ENCODE measurements around the gene PERCC1. TPM values are rescaled to one million over a fixed set of nuclear protein-coding genes. Genes with fewer than 3 reads are reported as not detected.

PERCC1 gene
- total and polyA plus RNA-seq, 9 of the 15 experiments (the other 6 are each of a cell fraction or from before 2014, with no cell fraction given): not detected

DNA sequence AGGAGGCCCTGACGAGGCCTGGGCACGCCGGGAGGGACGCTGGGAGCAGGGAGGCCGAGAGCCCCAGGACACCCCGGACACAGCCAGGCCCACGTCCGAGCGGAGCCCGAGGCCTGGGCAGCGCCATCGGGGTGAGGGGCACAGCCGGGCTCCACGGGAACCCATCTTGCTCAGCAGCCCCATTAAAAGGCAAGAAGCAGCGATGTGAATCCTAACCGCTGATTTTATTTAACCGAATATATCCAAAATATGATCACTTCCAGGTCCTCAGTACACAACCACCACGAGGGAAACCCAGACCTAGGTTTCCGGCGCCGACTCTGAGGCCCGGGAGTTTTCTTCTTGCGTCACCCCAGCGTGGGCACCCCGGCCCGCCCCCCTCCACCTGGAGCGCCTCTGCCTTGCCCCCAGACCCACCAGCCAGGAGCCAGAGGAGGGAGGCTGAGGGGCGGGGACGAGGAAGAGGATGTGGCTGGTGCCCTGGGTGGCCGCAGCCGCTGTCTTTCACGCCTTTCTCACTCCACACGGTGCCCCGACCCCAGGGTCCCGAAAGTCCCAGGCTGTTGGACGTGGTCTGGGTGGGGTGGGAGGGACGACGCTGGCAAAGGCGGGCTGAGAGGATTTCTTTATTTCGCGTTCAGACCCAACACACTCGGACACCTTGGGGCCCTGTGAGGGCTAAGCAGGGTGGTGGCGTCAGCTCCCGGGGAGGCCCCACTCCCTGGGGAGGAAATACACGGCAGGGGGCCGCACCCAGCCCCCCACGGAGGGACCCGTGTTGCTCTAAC lies 14.0 kb downstream of the PERCC1 start:
- ATAC-seq (no peak), FAIRE-seq (no peak), DNase-seq (ENCODE audit: extremely low read depth in 1 of 4, low spot score in 3 of 4) (no peak)
- no peak overlapping the region for H3K4me3 ChIP-seq
- H3K9me3 ChIP-seq (replicated peaks; ENCODE audit: control insufficient read depth, insufficient read depth, low read depth, low read length): no peaks in the 10 kb centered on the region
- H3K4me1 ChIP-seq (replicated peaks in 1 of 2; ENCODE audit: control insufficient read depth in 2 of 2, insufficient read depth in 2 of 2, low read length in 2 of 2): peaks cover 0 to 49% of the 10 kb centered on the region in 2 experiments; a peak in 2 of 5 replicates
- H3K36me3 ChIP-seq (ENCODE audit: control insufficient read depth, insufficient read depth, low read length): peaks cover 39% of the 10 kb centered on the region; the same call in 1 of the 3 replicates
- ChIA-PET POLR2A (interaction anchor here (0.5 to 2.2 kb wide), 4 partner anchors 12 to 41 kb away, joined by 3 to 9 read pairs (median 6); partner anchors contain the start of gene UQCC4), CTCF (ENCODE audit: low intra/inter-chr PET ratio) (no interaction called here)
- WGBS (ENCODE audit: insufficient coverage, low coverage, missing lambda C conversion rate): 83% methylated on average over 12 of the region's 48 CpGs
- H3K27me3 ChIP-seq (ENCODE audit: control insufficient read depth in 2 of 2, insufficient read depth in 2 of 2, low read length in 2 of 2): no peaks in the 10 kb centered on the region
- TF ChIP-seq ZBTB17 (CRISPR knock-in tag; IDR thresholded peaks at IDR 0.05): no peak
- TF ChIP-seq RUNX1 (IDR thresholded peaks at IDR 0.05; ENCODE audit: low read depth): no peak
- TF ChIP-seq ZNF232 (CRISPR knock-in tag; IDR thresholded peaks at IDR 0.05): no peak
- TF ChIP-seq, protein P1, sequence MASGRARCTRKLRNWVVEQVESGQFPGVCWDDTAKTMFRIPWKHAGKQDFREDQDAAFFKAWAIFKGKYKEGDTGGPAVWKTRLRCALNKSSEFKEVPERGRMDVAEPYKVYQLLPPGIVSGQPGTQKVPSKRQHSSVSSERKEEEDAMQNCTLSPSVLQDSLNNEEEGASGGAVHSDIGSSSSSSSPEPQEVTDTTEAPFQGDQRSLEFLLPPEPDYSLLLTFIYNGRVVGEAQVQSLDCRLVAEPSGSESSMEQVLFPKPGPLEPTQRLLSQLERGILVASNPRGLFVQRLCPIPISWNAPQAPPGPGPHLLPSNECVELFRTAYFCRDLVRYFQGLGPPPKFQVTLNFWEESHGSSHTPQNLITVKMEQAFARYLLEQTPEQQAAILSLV (tag; IDR thresholded peaks at IDR 0.05): no peak
- no peak for TF ChIP-seq BRCA1 (IDR thresholded peaks at IDR 0.05)
- TF ChIP-seq BRCA1 (CRISPR knock-in tag; IDR thresholded peaks at IDR 0.05): no peak
- no peak for TF ChIP-seq TBP (optimal IDR thresholded peaks at IDR 0.05; ENCODE audit: low read depth, low read length)
- TF ChIP-seq ZNF133 (CRISPR knock-in tag; IDR thresholded peaks at IDR 0.05): no peak
- TF ChIP-seq RBBP5 (IDR thresholded peaks at IDR 0.05; ENCODE audit: borderline replicate concordance, insufficient read depth, low read length, poor library complexity, severe bottlenecking): no peak
- TF ChIP-seq KLF16 (IDR thresholded peaks at IDR 0.05): no peak
- TF ChIP-seq, protein P2, sequence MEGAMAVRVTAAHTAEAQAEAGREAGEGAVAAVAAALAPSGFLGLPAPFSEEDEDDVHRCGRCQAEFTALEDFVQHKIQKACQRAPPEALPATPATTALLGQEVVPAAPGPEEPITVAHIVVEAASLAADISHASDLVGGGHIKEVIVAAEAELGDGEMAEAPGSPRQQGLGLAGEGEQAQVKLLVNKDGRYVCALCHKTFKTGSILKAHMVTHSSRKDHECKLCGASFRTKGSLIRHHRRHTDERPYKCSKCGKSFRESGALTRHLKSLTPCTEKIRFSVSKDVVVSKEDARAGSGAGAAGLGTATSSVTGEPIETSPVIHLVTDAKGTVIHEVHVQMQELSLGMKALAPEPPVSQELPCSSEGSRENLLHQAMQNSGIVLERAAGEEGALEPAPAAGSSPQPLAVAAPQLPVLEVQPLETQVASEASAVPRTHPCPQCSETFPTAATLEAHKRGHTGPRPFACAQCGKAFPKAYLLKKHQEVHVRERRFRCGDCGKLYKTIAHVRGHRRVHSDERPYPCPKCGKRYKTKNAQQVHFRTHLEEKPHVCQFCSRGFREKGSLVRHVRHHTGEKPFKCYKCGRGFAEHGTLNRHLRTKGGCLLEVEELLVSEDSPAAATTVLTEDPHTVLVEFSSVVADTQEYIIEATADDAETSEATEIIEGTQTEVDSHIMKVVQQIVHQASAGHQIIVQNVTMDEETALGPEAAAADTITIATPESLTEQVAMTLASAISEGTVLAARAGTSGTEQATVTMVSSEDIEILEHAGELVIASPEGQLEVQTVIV (CRISPR knock-in tag; IDR thresholded peaks at IDR 0.05; ENCODE audit: borderline replicate concordance): no peak
- TF ChIP-seq HNRNPLL (IDR thresholded peaks at IDR 0.05; ENCODE audit: low read depth, low read length, poor library complexity, severe bottlenecking): no peak
- TF ChIP-seq HNRNPK (IDR thresholded peaks at IDR 0.05; ENCODE audit: low read depth, low read length, poor library complexity, severe bottlenecking): no peak
- TF ChIP-seq MCM5 (IDR thresholded peaks at IDR 0.05; ENCODE audit: low read depth): no peak
- no peak overlapping the region for H2AFZ ChIP-seq (ENCODE audit: low read depth, low read length)
- intact Hi-C loops (cut with micrococcal nuclease) (no loop called here), in situ Hi-C loops (cut with MboI) (no loop called here)
- H4K20me1 ChIP-seq (replicated peaks; ENCODE audit: control insufficient read depth, insufficient read depth, low read length): no peaks in the 10 kb centered on the region
- H3K4me2 ChIP-seq (ENCODE audit: insufficient read depth, low read length): no peak overlapping the region
- no peak overlapping the region for H3K27ac ChIP-seq (ENCODE audit: extremely low read depth, low read depth, low read length)
- no peaks in the 10 kb centered on the region for H3K79me2 ChIP-seq (ENCODE audit: control insufficient read depth, insufficient read depth, low read length)
- peak overlapping the region in 1 of 2 experiments; percentile 58; a peak in 2 of 4 replicates for H3K9ac ChIP-seq (ENCODE audit: insufficient read depth in 1 of 2, low read depth in 2 of 2, low read length in 2 of 2)
- H3K9me1 ChIP-seq (ENCODE audit: control insufficient read depth, insufficient read depth, low read length): no peaks in the 10 kb centered on the region
- BruUV-seq (replicated peaks): no TSS peak

Data from K562 (cell line).